SU-DHL-6 (cell line): ENCODE results near the gene BCO2.

Experiments
- H2AFZ ChIP-seq: fragments of 200-600 bp; sonication (generic); 2 replicates; pipeline ENCODE4 v1.6.1; 2014; ENCODE audit warnings: low read depth, mild to moderate bottlenecking, moderate library complexity, mixed read lengths, antibody characterized with exemption, low read length; ENCODE audit not compliant: severe bottlenecking
- H3F3A ChIP-seq: fragments of 200-600 bp; shearing (Covaris generic); 2 replicates; pipeline ENCODE4 v1.6.0; 2016; ENCODE audit warnings: antibody characterized with exemption, mild to moderate bottlenecking; ENCODE audit not compliant: insufficient read depth
- H3K27ac ChIP-seq: fragments of 200-600 bp; sonication (generic); 2 replicates; pipeline ENCODE4 v1.5.1; 2016; ENCODE audit warnings: low read depth, mild to moderate bottlenecking, low read length, moderate library complexity, mixed read lengths
- H3K27me3 ChIP-seq: fragments of 200-600 bp; sonication (generic), shearing (Covaris generic); 2 replicates; pipeline ENCODE4 v1.6.0; 2014; ENCODE audit warnings: mild to moderate bottlenecking, low read length
- H3K36me3 ChIP-seq: fragments of 200-600 bp; sonication (generic); 2 replicates; pipeline ENCODE4 v1.6.1; 2014; ENCODE audit warnings: mild to moderate bottlenecking, low read length, mixed read lengths
- H3K4me2 ChIP-seq: fragments of 300-600, 200-600 bp; shearing (Covaris generic), sonication (generic); 2 replicates; pipeline ENCODE4 v1.6.0; 2014; ENCODE audit warnings: low read length, low read depth, mild to moderate bottlenecking; ENCODE audit not compliant: poor library complexity, severe bottlenecking
- H3K4me3 ChIP-seq: fragments of 200-600 bp; sonication (generic); 2 replicates; pipeline ENCODE4 v1.5.1; 2014; ENCODE audit warnings: antibody characterized with exemption, low read length, mild to moderate bottlenecking, mixed read lengths; ENCODE audit not compliant: insufficient read depth, poor library complexity, severe bottlenecking
- H3K79me2 ChIP-seq: fragments of 200-600 bp; sonication (generic); 2 replicates; pipeline ENCODE4 v1.6.1; 2014; ENCODE audit warnings: mild to moderate bottlenecking, low read length, moderate library complexity; ENCODE audit not compliant: insufficient read depth
- H3K9ac ChIP-seq: fragments of 200-600 bp; sonication (generic); 2 replicates; pipeline ENCODE4 v1.7.0; 2014; ENCODE audit warnings: mild to moderate bottlenecking, low read length
- H3K9me2 ChIP-seq: fragments of 200-600 bp; sonication (generic); replicated peaks from 2 replicates; pipeline ENCODE4 v1.6.1; 2014; ENCODE audit warnings: low read length; ENCODE audit not compliant: insufficient read depth
- H3K9me3 ChIP-seq: fragments of 200-600 bp; sonication (generic); 2 replicates; pipeline ENCODE4 v1.6.1; 2014; ENCODE audit warnings: low read length, mixed read lengths; ENCODE audit not compliant: insufficient read depth
- H4K20me1 ChIP-seq: fragments of 200-600 bp; sonication (generic); 2 replicates; pipeline ENCODE4 v1.6.1; 2014; ENCODE audit warnings: low read depth, mild to moderate bottlenecking, antibody characterized with exemption, low read length, moderate library complexity, mixed read lengths
- CTCF ChIP-seq: fragments of 200-600 bp; sonication (generic); IDR thresholded peaks from one replicate; pipeline ENCODE4 v1.5.1; 2017; ENCODE audit warnings: antibody characterized with exemption, mild to moderate bottlenecking, low read length, moderate library complexity; ENCODE audit not compliant: insufficient read depth, poor library complexity, severe bottlenecking
- EZH2phosphoT487 ChIP-seq: fragments of 200-600 bp; sonication (generic), shearing (Covaris generic); conservative IDR thresholded peaks from 2 replicates; pipeline ENCODE4 v1.6.1; 2018; ENCODE audit warnings: mild to moderate bottlenecking, antibody characterized with exemption, low read length, moderate library complexity, mixed read lengths

Gene BCO2

GRCh38 chr11:112172362-112172994 lies 2.8 kb upstream of the BCO2 start:
- Histone ChIP-seq H3K9me3 (no peaks in the 10 kb centered on the region), H3K4me2 (no peak overlapping the region), H3K79me2 (no peaks in the 10 kb centered on the region), H3K27ac (no peak overlapping the region), H3K9me2 (no peaks in the 10 kb centered on the region), H3K36me3 (no peaks in the 10 kb centered on the region), H2AFZ (no peak overlapping the region), H3K4me3 (no peak overlapping the region), H3K27me3 (no peaks in the 10 kb centered on the region), H4K20me1 (no peaks in the 10 kb centered on the region), H3K9ac (no peak overlapping the region), H3F3A (no peaks in the 10 kb centered on the region; the same call in 1 of the 2 replicates)
- TF ChIP-seq CTCF (no peak), EZH2phosphoT487 (no peak)

GRCh38 chr11:112173152-112173551 lies 2.2 kb upstream of the BCO2 start:
- Histone ChIP-seq H3K79me2 (no peaks in the 10 kb centered on the region), H2AFZ (no peak overlapping the region), H3K9ac (no peak overlapping the region), H3K27ac (no peak overlapping the region), H3K36me3 (no peaks in the 10 kb centered on the region), H3K9me3 (no peaks in the 10 kb centered on the region), H3F3A (no peaks in the 10 kb centered on the region; the same call in 1 of the 2 replicates), H4K20me1 (no peaks in the 10 kb centered on the region), H3K27me3 (no peaks in the 10 kb centered on the region), H3K4me3 (no peak overlapping the region), H3K4me2 (no peak overlapping the region), H3K9me2 (no peaks in the 10 kb centered on the region)
- TF ChIP-seq CTCF (no peak), EZH2phosphoT487 (no peak)

- Histone ChIP-seq H3K4me2 (peak overlapping the region; percentile 47), H2AFZ (no peak overlapping the region)
These were observed 264 bp downstream of the BCO2 start for GRCh38 chr11:112175599-112175952.

More at GRCh38 chr11:112175599-112175952, 264 bp downstream of the BCO2 start:
- Histone ChIP-seq H3K36me3 (no peaks in the 10 kb centered on the region), H3K4me3 (no peak overlapping the region), H3K9ac (no peak overlapping the region), H3K9me2 (no peaks in the 10 kb centered on the region), H3K27me3 (no peaks in the 10 kb centered on the region), H4K20me1 (no peaks in the 10 kb centered on the region), H3K27ac (no peak overlapping the region), H3K9me3 (no peaks in the 10 kb centered on the region), H3F3A (no peaks in the 10 kb centered on the region; the same call in 1 of the 2 replicates), H3K79me2 (no peaks in the 10 kb centered on the region)
- TF ChIP-seq CTCF (no peak), EZH2phosphoT487 (no peak)
